Measurements from ENCODE around the gene SIGLEC6.

DNA sequence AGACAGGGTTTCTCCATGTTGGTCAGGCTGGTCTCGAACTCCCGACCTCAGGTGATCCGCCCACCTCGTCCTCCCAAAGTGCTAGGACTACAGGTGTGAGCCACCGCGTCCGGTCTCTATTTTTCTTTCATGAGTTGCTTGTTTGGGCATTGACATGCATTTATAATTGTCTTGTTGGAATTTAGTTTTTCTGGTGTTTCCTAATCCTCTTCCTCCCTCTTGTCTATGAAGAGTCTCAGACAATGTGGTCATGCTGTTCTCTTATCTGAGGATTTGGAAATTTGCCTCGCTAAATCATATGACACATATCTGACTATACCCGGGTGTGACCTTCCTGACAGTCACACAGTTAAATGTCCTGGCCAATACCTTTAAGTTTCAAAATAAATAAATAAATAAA, 60.5 kb downstream of the SIGLEC6 start:
- TF ChIP-seq EP300 (IDR thresholded peaks at IDR 0.05) = no peak
- TF ChIP-seq, protein P1, sequence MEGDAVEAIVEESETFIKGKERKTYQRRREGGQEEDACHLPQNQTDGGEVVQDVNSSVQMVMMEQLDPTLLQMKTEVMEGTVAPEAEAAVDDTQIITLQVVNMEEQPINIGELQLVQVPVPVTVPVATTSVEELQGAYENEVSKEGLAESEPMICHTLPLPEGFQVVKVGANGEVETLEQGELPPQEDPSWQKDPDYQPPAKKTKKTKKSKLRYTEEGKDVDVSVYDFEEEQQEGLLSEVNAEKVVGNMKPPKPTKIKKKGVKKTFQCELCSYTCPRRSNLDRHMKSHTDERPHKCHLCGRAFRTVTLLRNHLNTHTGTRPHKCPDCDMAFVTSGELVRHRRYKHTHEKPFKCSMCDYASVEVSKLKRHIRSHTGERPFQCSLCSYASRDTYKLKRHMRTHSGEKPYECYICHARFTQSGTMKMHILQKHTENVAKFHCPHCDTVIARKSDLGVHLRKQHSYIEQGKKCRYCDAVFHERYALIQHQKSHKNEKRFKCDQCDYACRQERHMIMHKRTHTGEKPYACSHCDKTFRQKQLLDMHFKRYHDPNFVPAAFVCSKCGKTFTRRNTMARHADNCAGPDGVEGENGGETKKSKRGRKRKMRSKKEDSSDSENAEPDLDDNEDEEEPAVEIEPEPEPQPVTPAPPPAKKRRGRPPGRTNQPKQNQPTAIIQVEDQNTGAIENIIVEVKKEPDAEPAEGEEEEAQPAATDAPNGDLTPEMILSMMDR (IDR thresholded peaks at IDR 0.05) = no peak
- no peak for TF ChIP-seq POLR2A (IDR thresholded peaks at IDR 0.05)

Data from upper lobe of left lung (tissue), 4 donors.